Heart right ventricle (tissue), 16 donors: ENCODE results near the gene HCK. TPM values are rescaled to one million over a fixed set of nuclear protein-coding genes. Genes with fewer than 3 reads are reported as not detected.
"Not testable (repeated sequence)": the region's sequence is repeated elsewhere in the genome, so short reads cannot be mapped to it uniquely, and the experiment has no call there.

Source experiments
- ATAC-seq, 8 donors: fragments of 200-7000 bp; cut with Tn5 transposase; one replicate each; pipeline ENCODE4 v1.9.1; 2020; ENCODE audit warnings: mild to moderate bottlenecking in 8 of 8, moderate library complexity in 8 of 8, moderate number of reproducible peaks in 1 of 8
- DNase-seq, 2 donors: peaks; one replicate each; pipeline ENCODE4 v3.0.0-alpha.2; 2020
- H3K27ac ChIP-seq, 10 donors: fragments of 200-600 bp; sonication (generic) in 2 of 10; one replicate each; pipeline versions ENCODE4 v1.5.0 to v1.8.0; 2020 to 2022; ENCODE audit warnings: mild to moderate bottlenecking in 3 of 10
- H3K27me3 ChIP-seq, 7 donors: fragments of 200-600 bp; one replicate each; pipeline ENCODE4 v1.8.0; 2021 to 2022; ENCODE audit warnings: mild to moderate bottlenecking in 2 of 7
- H3K36me3 ChIP-seq, 9 donors: fragments of 200-600 bp; sonication (generic) in 1 of 9; one replicate each; pipeline versions ENCODE4 v1.5.0 to v1.8.0; 2020 to 2022; ENCODE audit warnings: mild to moderate bottlenecking in 2 of 9
- H3K4me1 ChIP-seq, 9 donors: fragments of 200-600 bp; sonication (generic) in 1 of 9; one replicate each; pipeline versions ENCODE4 v1.5.0 to v1.8.0; 2020 to 2022; ENCODE audit warnings: mild to moderate bottlenecking in 4 of 9
- H3K4me3 ChIP-seq, 10 donors: fragments of 200-600 bp; sonication (generic) in 2 of 10; one replicate each; pipeline versions ENCODE4 v1.5.0 to v1.8.0; 2020 to 2022; ENCODE audit warnings: mild to moderate bottlenecking in 7 of 10, moderate library complexity in 2 of 10
- H3K9me3 ChIP-seq, 11 donors: fragments of 200-600 bp in 10 of 11; sonication (generic) in 2 of 11; one replicate each; pipeline versions ENCODE4 v1.5.0 to v1.8.0; 2013 to 2022; ENCODE audit warnings: mild to moderate bottlenecking in 2 of 11, control low read depth in 1 of 11, moderate library complexity in 1 of 11
- CTCF ChIP-seq, 9 donors: fragments of 200-600 bp; sonication (generic) in 2 of 9; IDR thresholded peaks; one replicate each; pipeline versions ENCODE4 v1.5.0 to v1.8.0; 2021 to 2022; ENCODE audit warnings: antibody characterized with exemption in 9 of 9, mild to moderate bottlenecking in 5 of 9, moderate library complexity in 1 of 9
- whole genome bisulfite sequencing, 2 donors: extraction: QIAGEN DNeasy Blood & Tissue Kit; methylation state at CpG; one replicate each; pipeline ENCODE4 v1.1.7; 2013; ENCODE audit warnings: inconsistent platforms in 1 of 2; 5-methylcytosine and 5-hydroxymethylcytosine counted together
- intact Hi-C, 10 donors: fragments of 100-400 bp; cut with DNase I; formaldehyde crosslinking; loops; one replicate each; pipeline versions ENCODE4 v1.11.1 to v1.14.2; 2022
- polyA plus RNA-seq, 2 donors: library from polyadenylated mRNA; stranded (reverse); fragments of 200-250 nt; gene quantifications; one replicate each; pipeline ENCODE4 v1.2.3, GENCODE V29; 2013
- total RNA-seq, 10 donors: library from RNA; stranded (reverse); fragmentation: NEBNext Ultra II Directional in 3 of 10; extraction: Animal tissue kit (Norgen Biotek cat#: 25700) in 3 of 10; gene quantifications; one replicate each; pipeline versions ENCODE4 v1.2.1 to v1.2.4, GENCODE V29; 2021 to 2023
- donor health status: Arrhythmogenic right ventricular cardiomyopathy.
- donor health status: ischemic (EF 13 %, LVEDD 7.1; RV severe dilation, severe dysfunction).
- donor health status: healthy with polysubstance abuse.
- donor health status: DM: no; HTN: yes; CAD: no.
- donor health status: DM: no; HTN: no; CAD: no.
- donor health status: ischemic (EF 25% LVEDD 6.9; RV normal size, moderate dysfunction).
- donor health status: ischemic (EF 25% LVEDD 5.7; RV mildly dilated, moderate dysfunction).
- donor health status: healthy.
- donor health status: DM: yes; HTN: yes; CAD: no.
- donor health status: Ischemic cardiomyopathy.
- donor health status: ischemic (EF 35%, LVEDD 5.7; RV mildly dilated, moderate dysfunction).
- donor health status: nonischemic (EF 11% LVEDD 7.7; RV severe dilation, severe dysfunction).
- donor health status: DM: yes; HTN: yes; CAD: no.
- donor health status: PGD.
- donor health status: ischemic (EF 29% LVEDD 5.4; RV normal size, mild dysfunction).
- donor health status: nonischemic (EF 23%, LVEDD 6.1; RV moderate dilation, normal function).

HCK gene
- total and polyA plus RNA-seq, 12 donors, result 1.6 to 22.9 (median 3.0) TPM

- no peak for TF ChIP-seq CTCF (IDR thresholded peaks at IDR 0.05)
- ATAC-seq (no peak), DNase-seq (no peak)
- no peaks in the 10 kb centered on the region for H3K9me3 ChIP-seq
- H3K27me3 ChIP-seq, result no peaks in the 10 kb centered on the region
- H3K27ac ChIP-seq, result no peak overlapping the region
- H3K36me3 ChIP-seq, result peaks cover 0 to 27% (median 0%) of the 10 kb centered on the region in 9 donors
- intact Hi-C loops, result loop anchor here in 1 of 10 donors (10.0 kb wide), 1 partner anchor 90 kb away; the partner anchor contains the start of genes PLAGL2 and POFUT1
- H3K4me1 ChIP-seq, result peaks cover 3 to 71% (median 47%) of the 10 kb centered on the region in 9 donors
- no peak overlapping the region for H3K4me3 ChIP-seq
- WGBS, 2 donors, result 61 to 62% methylated on average over 5 of the region's 5 CpGs
These were observed 63.2 kb downstream of the HCK start for GRCh38 chr20:32115211-32115767.

GRCh38 chr20:32116079-32116521 lies 64.1 kb downstream of the HCK start:
- peaks cover 3 to 63% (median 39%) of the 10 kb centered on the region in 9 donors for H3K4me1 ChIP-seq
- ATAC-seq, result no peak
- peaks cover 0 to 27% (median 0%) of the 10 kb centered on the region in 9 donors for H3K36me3 ChIP-seq
- WGBS, 2 donors, result 63 to 65% methylated on average over 6 of the region's 6 CpGs
- TF ChIP-seq CTCF (IDR thresholded peaks at IDR 0.05), result no peak
- H3K27me3 ChIP-seq, result no peaks in the 10 kb centered on the region
- no peaks in the 10 kb centered on the region for H3K9me3 ChIP-seq
- intact Hi-C loops, result loop anchor here in 1 of 10 donors (10.0 kb wide), 1 partner anchor 89 kb away; the partner anchor contains the start of genes PLAGL2 and POFUT1
- no peak for DNase-seq
- H3K4me3 ChIP-seq, result no peak overlapping the region
- no peak overlapping the region for H3K27ac ChIP-seq

- H3K9me3 ChIP-seq, DNase-seq, H3K27me3 ChIP-seq, H3K4me3 ChIP-seq: not testable (repeated sequence)
- peak overlapping the region in 3 of 10 donors; percentile 9 to 44 (median 24) for H3K27ac ChIP-seq
- intact Hi-C loops, result loop anchor here in 1 of 10 donors (10.0 kb wide), 1 partner anchor 88 kb away; the partner anchor contains the start of genes PLAGL2 and POFUT1
- 93 to 94% methylated on average over 6 of the region's 6 CpGs for WGBS, 2 donors
- ATAC-seq, result peak in 1 of 8 donors; percentile 35
- H3K36me3 ChIP-seq, result peaks cover 0 to 27% (median 0%) of the 10 kb centered on the region in 9 donors
- peaks cover 3 to 56% (median 32%) of the 10 kb centered on the region in 9 donors for H3K4me1 ChIP-seq
These were observed 64.8 kb downstream of the HCK start for GRCh38 chr20:32116796-32117195.

GRCh38 chr20:32118427-32118826 lies 66.4 kb downstream of the HCK start:
- not testable (repeated sequence) for DNase-seq, H3K4me3 ChIP-seq, ATAC-seq, H3K27ac ChIP-seq, H3K9me3 ChIP-seq, H3K27me3 ChIP-seq
- WGBS, 2 donors, result 94 to 95% methylated on average over 5 of the region's 5 CpGs
- intact Hi-C loops, result loop anchor here in 1 of 10 donors (10.0 kb wide), 1 partner anchor 86 kb away; the partner anchor contains the start of genes PLAGL2 and POFUT1
- Histone ChIP-seq H3K36me3 (peaks cover 0 to 27% (median 0%) of the 10 kb centered on the region in 9 donors), H3K4me1 (peaks cover 3 to 43% (median 23%) of the 10 kb centered on the region in 9 donors)

- H3K9me3 ChIP-seq, result no peaks in the 10 kb centered on the region
- ATAC-seq (no peak), DNase-seq (no peak)
- TF ChIP-seq CTCF (IDR thresholded peaks at IDR 0.05), result no peak
- peaks cover 0 to 34% (median 0%) of the 10 kb centered on the region in 9 donors for H3K36me3 ChIP-seq
- peaks cover 3 to 33% (median 19%) of the 10 kb centered on the region in 9 donors for H3K4me1 ChIP-seq
- H3K4me3 ChIP-seq, result no peak overlapping the region
- H3K27me3 ChIP-seq, result no peaks in the 10 kb centered on the region
- WGBS, 2 donors, result 99% methylated on average over 2 of the region's 2 CpGs
- intact Hi-C loops, result loop anchor here in 1 of 10 donors (10.0 kb wide), 1 partner anchor 85 kb away; the partner anchor contains the start of genes PLAGL2 and POFUT1
- H3K27ac ChIP-seq, result no peak overlapping the region
These were observed 67.7 kb downstream of the HCK start for GRCh38 chr20:32119734-32120133.

- H3K9me3 ChIP-seq, ATAC-seq, H3K27me3 ChIP-seq, DNase-seq, H3K27ac ChIP-seq, H3K4me3 ChIP-seq, intact Hi-C loops: not testable (repeated sequence)
- peaks cover 0 to 25% (median 0%) of the 10 kb centered on the region in 9 donors for H3K36me3 ChIP-seq
- peaks cover 3 to 15% (median 11%) of the 10 kb centered on the region in 9 donors for H3K4me1 ChIP-seq
- WGBS, 2 donors, result 96 to 100% methylated on average over 5 to 19 of the region's 31 CpGs
These were observed 69.9 kb downstream of the HCK start for GRCh38 chr20:32121908-32122307.
